ENCODE measurements around the gene MASP2.
"Not testable (repeated sequence)": the region's sequence is repeated elsewhere in the genome, so short reads cannot be mapped to it uniquely, and the experiment has no call there.

Gene MASP2

DNA sequence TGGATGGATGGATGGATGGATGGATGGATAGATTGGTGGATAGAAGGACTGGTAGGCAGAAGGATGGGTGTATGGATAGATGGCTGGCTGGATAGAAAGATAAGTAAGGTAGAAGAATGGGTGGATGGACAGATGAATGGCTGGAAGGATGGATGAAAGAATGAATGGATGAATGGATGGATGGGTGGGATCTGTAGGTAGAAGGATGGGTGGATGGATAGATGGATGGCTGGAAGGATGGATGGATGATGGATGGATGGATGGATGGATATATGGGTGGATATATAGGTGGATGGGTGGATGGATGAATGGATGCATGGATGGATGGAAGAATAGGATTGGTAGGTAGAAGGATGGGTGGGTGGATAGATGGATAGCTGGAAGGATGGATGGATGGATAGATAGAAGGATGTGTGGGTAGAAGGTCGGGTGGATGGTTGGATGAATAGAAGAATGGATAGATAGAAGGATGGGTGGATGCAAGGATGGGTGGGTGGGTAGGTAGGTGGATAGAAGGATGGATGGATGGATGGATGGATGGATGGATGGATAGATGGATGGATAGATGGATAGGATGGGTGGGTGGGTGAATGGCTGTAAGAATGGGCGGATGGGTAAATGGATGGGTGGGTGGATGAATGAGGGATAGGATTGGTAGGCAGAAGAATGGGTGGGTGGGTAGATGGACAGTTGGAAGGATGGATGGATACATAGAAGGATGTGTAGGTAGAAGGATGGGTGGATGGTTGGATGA is 7.5 kb downstream of the MASP2 start:
- DNase-seq (ENCODE audit: low read depth, low spot score), result no peak

DNA sequence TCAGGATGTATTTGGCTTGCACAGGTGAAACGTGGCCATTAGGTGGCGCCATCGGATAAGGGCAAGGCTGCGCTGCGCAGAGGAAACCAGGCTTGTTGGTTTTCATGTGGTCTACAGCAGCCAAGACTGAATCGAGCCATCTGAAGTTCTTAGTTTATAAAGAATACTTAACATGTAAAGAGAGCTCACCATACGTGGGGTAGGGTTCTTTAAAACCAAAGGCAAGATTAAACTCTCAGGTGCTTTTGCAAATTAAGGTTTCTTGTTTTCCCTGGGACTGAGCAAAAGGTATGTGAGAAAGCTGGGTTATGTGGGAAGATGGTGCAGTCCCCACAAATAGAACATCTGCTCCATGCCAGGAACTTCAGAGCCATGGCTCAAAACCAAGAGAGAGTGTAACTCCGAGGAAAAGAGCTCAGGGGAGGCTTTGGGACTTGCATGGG is 9.3 kb downstream of the MASP2 start:
- peak; percentile 75 for DNase-seq (ENCODE audit: low read depth, low spot score)

- DNase-seq (ENCODE audit: low read depth, low spot score), result not testable (repeated sequence)
Measured at GRCh38 chr1:11037019-11037739, 9.9 kb downstream of the MASP2 start.

- DNase-seq (ENCODE audit: low read depth, low spot score), result no peak
Measured at GRCh38 chr1:11031624-11032262, 15.3 kb downstream of the MASP2 start.

DNA sequence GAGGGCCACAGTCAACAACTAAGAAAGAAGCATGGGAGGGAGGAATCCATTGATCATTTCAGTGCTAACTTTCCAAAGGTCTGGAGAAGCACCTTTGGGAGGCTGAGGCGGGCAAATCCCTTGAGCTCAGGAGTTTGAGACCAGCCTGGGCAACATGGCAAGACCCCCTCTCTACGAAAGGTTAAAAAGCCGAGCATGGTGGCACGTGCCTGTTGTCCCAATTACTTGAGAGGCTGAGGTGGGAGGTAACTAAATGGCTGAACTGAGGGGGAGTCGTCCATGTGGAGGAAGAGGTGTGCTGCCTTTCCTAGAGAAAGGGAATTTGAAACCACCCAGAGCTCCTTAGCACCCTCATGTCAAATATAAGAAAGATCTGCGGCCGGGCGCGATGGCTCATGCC is 16.2 kb downstream of the MASP2 start:
- no peak for DNase-seq (ENCODE audit: low read depth, low spot score)

DNA sequence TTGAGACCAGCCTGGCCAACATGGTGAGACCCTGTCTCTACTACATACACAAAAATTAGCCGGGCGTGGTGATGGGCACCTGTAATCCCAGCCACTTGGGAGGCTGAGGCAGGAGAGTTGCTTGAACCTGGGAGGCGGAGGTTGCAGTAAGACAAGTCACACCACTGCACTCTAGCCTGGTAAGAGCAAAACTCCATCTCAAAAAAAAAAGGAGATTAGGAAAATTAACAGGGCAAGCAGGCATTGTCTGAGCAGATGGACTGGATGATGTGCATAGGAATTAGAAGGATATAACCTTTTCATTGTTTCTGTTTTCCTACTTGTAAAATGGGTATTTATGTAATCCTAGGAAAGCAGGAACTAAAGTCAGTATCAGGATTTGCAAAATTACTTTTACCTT is 19.0 kb downstream of the MASP2 start:
- DNase-seq (ENCODE audit: low read depth, low spot score), result no peak

DNA sequence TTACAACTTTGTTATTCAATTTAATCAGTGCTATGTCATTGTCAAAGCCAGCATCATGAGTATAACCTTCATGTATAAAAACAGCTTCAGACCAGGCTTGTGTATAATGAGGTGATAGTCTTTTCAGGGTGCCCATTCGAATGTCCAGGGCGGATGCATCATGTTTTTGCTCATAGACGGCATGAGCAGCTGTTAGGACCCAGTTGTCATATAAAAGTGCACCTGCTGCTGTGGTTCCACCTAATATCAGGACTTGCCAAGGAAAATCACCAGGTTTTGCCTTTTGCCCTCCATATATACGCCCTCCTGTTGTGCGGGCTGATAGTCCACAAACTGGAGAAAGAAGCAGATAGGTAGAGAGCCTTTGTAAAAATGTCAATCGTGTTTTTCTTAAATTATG is 19.7 kb downstream of the MASP2 start:
- no peak for DNase-seq (ENCODE audit: low read depth, low spot score)

- no peak for DNase-seq (ENCODE audit: low read depth, low spot score)
Measured at GRCh38 chr1:11026903-11027302, 20.1 kb downstream of the MASP2 start.

- DNase-seq (ENCODE audit: low read depth, low spot score), result no peak
Measured at GRCh38 chr1:11026052-11026451, 21.0 kb downstream of the MASP2 start.

GRCh38 chr1:11025618-11026017 is 21.4 kb downstream of the MASP2 start:
- DNase-seq (ENCODE audit: low read depth, low spot score), result no peak

- DNase-seq (ENCODE audit: low read depth, low spot score), result no peak
Measured at GRCh38 chr1:11024874-11025203, 22.2 kb downstream of the MASP2 start.

- no peak for DNase-seq (ENCODE audit: low read depth, low spot score)
Measured at GRCh38 chr1:11024154-11024873, 22.7 kb downstream of the MASP2 start.

DNA sequence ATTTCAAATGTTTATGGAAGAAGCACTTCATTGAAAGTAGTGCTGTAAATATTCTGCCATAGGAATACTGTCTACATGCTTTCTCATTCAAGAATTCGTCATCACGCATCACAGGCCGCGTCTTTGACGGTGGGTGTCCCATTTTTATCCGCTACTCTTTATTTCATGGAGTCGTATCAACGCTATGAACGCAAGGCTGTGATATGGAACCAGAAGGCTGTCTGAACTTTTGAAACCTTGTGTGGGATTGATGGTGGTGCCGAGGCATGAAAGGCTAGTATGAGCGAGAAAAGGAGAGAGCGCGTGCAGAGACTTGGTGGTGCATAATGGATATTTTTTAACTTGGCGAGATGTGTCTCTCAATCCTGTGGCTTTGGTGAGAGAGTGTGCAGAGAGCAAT is 23.8 kb downstream of the MASP2 start:
- no peak for DNase-seq (ENCODE audit: low read depth, low spot score)

DNA sequence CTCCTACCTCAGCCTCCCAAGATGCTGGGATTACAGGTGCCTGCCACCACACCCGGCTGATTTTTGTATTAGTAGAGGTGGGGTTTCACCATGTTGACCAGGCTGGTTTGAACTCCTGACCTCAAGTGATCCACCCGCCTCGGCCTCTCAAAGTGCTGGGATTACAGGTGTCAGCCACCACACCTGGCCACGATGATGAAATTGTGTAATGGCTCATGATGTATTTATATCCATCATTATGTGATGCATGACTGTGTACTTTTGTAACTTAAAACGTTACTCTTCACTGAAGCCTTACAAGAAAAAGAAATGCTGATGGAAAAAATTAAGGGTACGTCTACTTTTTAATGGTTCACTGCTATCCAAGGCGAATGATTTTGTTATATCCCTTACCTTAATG is 27.1 kb downstream of the MASP2 start:
- no peak for DNase-seq (ENCODE audit: low read depth, low spot score)

DNA sequence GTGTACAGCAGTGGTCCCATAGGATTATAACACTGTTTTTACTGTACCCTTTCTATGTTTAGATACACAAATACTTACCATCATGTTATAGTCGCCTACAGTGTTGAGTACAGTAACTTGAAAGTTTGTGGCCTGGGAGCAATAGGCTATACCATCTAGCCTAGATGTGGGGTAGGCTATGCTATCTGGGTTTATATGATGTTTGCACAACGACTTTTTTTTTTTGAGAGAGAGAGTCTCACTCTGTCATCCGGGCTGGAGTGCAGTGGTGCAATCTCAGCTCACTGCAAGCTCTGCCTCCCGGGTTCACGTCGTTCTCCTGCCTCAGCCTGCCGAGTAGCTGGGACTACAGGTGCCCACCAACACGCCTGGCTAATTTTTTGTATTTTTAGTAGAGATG is 27.7 kb downstream of the MASP2 start:
- not testable (repeated sequence) for DNase-seq (ENCODE audit: low read depth, low spot score)

GRCh38 chr1:11013160-11013531 is 33.9 kb downstream of the MASP2 start:
- DNase-seq (ENCODE audit: low read depth, low spot score), result no peak

- DNase-seq (ENCODE audit: low read depth, low spot score), result peak; percentile 77
Measured at GRCh38 chr1:11012260-11013159, 34.5 kb downstream of the MASP2 start, which contains the start of gene TARDBP. TARDBP (plus strand) TSS chr1:11012654; CDS start chr1:11013728, 1,074 bp downstream.

GRCh38 chr1:11000526-11000925 is 46.5 kb downstream of the MASP2 start:
- no peak for DNase-seq (ENCODE audit: low read depth, low spot score)

DNA sequence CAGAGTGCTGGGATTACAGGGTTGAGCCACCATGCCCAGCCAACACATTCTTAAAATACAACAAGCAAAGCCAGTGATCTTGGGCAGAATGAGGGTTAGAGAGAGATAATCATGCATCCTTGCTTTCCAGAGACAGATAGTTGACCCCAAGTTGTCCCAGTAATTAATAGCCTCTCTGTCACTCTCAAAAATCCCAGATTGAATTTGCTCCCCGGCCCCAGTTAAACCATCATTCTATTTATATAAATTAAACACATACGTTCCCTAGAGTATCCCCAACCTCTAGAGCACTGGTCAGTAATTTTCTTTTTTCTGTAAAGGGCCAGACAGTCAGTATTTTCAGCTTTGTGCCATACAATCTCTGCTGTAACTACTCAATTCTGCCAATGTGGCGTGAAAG is 50.9 kb downstream of the MASP2 start:
- no peak for DNase-seq (ENCODE audit: low read depth, low spot score)

GRCh38 chr1:10992864-10993263 is 54.2 kb downstream of the MASP2 start:
- no peak for DNase-seq (ENCODE audit: low read depth, low spot score)

DNA sequence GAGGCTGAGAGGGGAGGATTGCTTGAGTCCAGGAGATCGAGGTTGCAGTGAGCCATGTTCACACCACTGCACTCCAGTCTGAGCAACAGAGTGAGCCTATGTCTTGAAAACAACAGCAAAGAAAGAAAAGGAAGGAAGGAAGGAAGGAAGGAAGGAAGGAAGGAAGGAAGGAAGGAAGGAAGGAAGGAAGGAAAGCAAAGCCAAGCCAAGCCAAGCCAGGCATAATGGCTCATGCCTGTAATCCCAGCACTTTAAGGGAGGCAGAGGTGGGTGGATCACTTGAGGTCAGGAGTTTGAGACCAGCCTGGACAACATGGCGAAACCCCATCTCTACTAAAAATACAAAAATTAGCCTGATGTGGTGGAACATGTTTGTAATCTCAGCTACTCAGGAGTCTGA is 55.0 kb downstream of the MASP2 start:
- DNase-seq (ENCODE audit: low read depth, low spot score), result not testable (repeated sequence)
